ENCODE data around the gene MXRA7.
"Not testable (repeated sequence)": the region's sequence is repeated elsewhere in the genome, so short reads cannot be mapped to it uniquely, and the experiment has no call there.

MXRA7 gene

DNA sequence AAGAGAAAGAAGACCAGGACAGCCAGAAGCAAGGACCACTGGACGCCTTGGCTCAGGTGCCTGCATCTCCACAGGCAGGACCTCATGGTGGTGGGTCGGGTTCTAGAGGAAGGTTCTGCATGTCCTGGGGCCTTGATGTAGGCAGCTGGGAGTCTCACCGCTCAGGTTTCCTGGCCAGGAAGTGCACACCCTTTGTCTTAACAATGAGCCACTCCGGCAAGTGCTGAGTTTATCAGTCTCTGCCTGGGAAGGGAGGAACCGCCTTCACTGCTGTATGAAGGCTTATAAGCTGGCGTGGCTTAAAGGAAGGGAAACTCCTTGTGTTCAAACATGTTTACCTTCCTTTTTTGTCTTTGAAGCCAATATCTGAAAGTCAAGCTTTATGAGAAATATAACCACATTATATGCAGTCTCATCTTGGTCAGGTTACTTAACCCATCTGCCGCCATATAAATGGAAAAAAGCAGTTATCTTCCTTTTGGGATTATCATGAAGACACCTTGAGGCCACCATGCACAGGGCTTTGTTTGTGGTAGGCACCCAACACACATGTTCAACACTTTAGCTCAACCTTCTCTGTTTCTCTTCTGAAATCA lies 67.1 kb downstream of the MXRA7 start, which contains the start of gene ST6GALNAC1:
Gene ST6GALNAC1, minus strand, starts transcription at position 205 of the 596 bp plus-strand sequence. Its CDS starts 119 bp downstream, at position 86.
- no peak for DNase-seq (ENCODE audit: low spot score)

DNA sequence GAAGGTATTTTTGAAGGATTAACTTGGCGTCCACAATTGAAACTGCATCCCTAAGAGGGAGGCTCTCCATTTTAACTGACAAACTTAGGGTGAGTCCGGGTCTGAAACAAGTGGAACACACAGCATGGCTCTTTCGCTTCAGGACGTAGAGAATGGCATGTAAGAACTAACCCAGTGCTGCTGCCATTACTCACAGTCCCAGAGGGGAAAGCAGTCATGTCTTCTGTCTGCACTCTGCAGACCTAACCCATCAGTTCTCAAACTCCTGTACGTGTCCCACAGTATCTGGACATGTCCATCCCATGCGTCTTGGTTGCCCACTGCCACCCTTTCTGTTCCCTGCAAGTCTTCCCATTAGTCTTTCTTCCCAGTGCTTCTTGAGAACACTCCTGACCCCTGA lies 67.8 kb downstream of the MXRA7 start:
- DNase-seq (ENCODE audit: low spot score), result no peak

GRCh38 chr17:76642032-76642561 lies 68.7 kb downstream of the MXRA7 start:
- DNase-seq (ENCODE audit: low spot score), result no peak

GRCh38 chr17:76641501-76641900 lies 69.3 kb downstream of the MXRA7 start:
- DNase-seq (ENCODE audit: low spot score), result no peak

GRCh38 chr17:76640550-76641380 lies 70.0 kb downstream of the MXRA7 start:
- no peak for DNase-seq (ENCODE audit: low spot score)

DNA sequence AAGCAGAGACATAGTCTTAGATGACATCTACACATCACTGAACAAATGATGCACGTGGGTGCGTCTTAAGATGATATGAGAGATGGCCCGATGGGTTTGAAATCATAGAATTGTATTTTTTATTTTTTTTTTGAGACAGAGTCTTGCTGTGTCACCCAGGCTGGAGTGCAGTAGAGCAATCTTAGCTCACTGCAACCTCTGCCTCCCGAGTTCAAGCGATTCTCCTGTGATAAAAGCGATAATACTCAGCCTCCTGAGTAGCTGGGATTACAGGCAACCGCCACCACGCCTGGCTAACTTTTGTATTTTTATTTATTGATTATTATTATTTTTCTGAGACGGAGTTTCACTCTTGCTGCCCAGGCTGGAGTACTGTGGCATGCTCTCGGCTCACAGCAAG lies 72.5 kb downstream of the MXRA7 start:
- no peak for DNase-seq (ENCODE audit: low spot score)

GRCh38 chr17:76636486-76637206 lies 74.1 kb downstream of the MXRA7 start:
- DNase-seq (ENCODE audit: low spot score), result not testable (repeated sequence)

GRCh38 chr17:76635659-76636360 lies 75.0 kb downstream of the MXRA7 start:
- DNase-seq (ENCODE audit: low spot score), result no peak

GRCh38 chr17:76635039-76635438 lies 75.7 kb downstream of the MXRA7 start:
- no peak for DNase-seq (ENCODE audit: low spot score)

GRCh38 chr17:76633628-76634328 lies 77.0 kb downstream of the MXRA7 start:
- DNase-seq (ENCODE audit: low spot score), result no peak

- no peak for DNase-seq (ENCODE audit: low spot score)
Measured at GRCh38 chr17:76631821-76632565, 78.8 kb downstream of the MXRA7 start.

DNA sequence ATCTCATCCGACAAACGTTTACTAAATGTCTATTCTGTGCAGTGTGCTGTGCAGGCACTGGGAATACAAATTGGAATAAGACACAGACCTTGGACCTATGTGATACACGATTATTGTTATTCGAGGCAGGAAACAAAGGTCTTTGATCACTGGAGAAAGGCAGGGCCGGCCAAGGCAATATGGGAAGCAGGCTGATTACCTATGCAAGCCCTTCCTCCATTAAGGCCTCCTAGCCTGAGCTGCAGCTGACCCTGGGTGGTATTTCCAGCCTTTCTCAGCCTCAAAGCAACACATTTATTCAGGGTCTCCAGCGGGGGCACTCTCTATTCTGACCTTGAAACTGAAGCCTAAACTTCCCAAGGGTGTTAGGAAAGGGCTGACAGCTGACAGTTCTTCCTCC lies 80.6 kb downstream of the MXRA7 start:
- no peak for DNase-seq (ENCODE audit: low spot score)

Data from activated CD4-positive, alpha-beta T cell treated with anti-CD3 and anti-CD28 coated beads, Interleukin-2, Interleukin-4, amounts not matched to agents 100 ng/mL and 50 ng/mL, durations not matched to agents 16 hours and 8 hours (primary cell).